Adrenal gland (tissue), 5 donors: Measurements from ENCODE around the gene HELT.

ENCODE experiments used
- CTCF ChIP-seq, 6 experiments: fragments of 450-650 bp in 4 of 6; fragments of 200-600 bp in 2 of 6; sonication (generic) in 1 of 6; IDR thresholded peaks; 1 replicate in 5 of 6; 2 replicates in 1 of 6; pipeline versions ENCODE4 v1.5.1 to v1.8.0; 2016 to 2021; ENCODE audit warnings: antibody characterized with exemption in 6 of 6, mild to moderate bottlenecking in 2 of 6, moderate library complexity in 1 of 6
- POLR2A ChIP-seq, 2 donors: fragments of 450-650 bp; IDR thresholded peaks; one replicate each; pipeline ENCODE4 v1.6.1; 2017; ENCODE audit warnings: antibody characterized with exemption in 2 of 2, mild to moderate bottlenecking in 2 of 2, moderate library complexity in 1 of 2
- donor health status: DM: no; HTN: no; CAD: no.

DNA sequence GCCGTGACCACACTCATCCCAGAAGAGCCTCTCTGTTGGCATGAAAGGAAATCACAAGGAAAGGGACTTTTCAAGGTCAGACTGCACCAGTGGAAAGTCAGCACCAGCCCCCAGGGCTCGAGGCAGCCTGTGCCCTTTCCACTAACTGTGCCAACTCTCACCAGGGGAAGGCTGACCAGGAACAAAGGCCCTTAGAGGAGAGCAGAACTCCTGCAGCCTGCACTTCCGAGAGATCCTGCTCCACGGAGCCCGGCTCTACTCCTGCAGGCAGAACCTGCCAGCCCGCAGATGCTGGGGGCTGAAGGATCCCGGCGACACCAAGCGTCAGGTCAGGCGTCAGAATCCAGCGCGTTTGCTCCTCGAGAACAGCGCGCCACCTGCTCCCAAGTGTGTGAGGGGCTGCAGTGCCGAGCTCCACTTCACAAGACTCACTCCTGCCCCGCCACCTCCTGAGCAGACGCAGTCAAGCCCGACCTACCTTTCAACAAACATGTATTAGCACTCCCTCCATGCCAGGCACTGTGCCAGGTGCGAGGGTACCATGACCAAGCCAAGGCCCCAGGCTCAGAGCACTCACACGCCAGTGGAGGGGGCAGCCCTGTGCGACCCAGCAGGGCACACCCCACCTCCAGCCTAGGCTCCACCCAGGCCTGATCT is 13.6 kb upstream of the HELT start:
- TF ChIP-seq CTCF (IDR thresholded peaks at IDR 0.05) (no peak), POLR2A (IDR thresholded peaks at IDR 0.05) (no peak)
